Embryonic facial prominence (tissue), 1 donor: Measurements from ENCODE around the gene LRRN3.
"Not testable (repeated sequence)": the region's sequence is repeated elsewhere in the genome, so short reads cannot be mapped to it uniquely, and the experiment has no call there.

Source experiments
- DNase-seq: peaks from one replicate; pipeline ENCODE4 v3.0.0-alpha.2; 2016; ENCODE audit errors: extremely low spot score

Gene LRRN3

DNA sequence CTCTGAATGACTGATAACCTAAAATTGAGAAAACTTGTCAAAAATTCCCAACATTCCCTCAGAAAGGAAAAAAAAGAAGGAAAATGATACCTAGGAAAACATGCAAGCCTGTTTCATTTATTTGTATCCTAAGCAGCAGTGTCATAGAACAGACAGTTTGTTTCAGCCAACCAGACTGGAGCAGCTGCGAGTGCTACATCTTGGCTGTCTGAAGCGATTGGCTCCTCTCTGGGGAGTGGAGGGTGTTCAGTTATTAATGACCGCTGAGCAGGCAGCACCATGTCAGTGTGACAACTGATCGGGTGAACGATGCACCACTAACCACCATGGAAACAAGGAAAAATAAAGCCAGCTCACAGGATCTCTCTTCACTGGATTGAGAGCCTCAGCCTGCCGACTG, at the start of gene LRRN3:
Gene LRRN3, plus strand, starts transcription at position 282 of the 400 bp plus-strand sequence. CDS start 31,646 bp downstream, outside the sequence.
- DNase-seq: peak; percentile 49

GRCh38 chr7:111041577-111041976, 49.4 kb upstream of the LRRN3 start:
- DNase-seq: no peak

- DNase-seq: no peak
Measured at GRCh38 chr7:111042842-111043241, 48.1 kb upstream of the LRRN3 start.

GRCh38 chr7:111043561-111043960, 47.4 kb upstream of the LRRN3 start:
- no peak for DNase-seq

DNA sequence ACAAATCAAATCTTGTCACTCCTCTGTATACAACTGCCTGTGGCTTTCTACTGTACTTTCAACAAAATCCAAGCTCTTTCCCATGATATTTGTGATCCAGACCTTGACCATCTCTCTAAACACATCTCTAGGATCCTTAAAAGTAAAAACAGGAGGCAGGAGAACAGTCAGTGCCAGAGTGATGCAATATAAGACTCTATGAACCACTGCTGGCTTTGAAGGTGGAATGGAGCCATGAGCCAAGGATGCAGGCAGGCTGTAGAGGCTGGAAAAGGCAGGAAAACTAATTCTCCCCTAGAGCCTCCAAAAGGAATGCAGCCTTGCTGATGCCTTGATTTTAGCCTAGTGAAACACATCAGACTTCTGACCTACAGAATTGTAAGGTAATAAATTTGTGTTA, 45.5 kb upstream of the LRRN3 start:
- no peak for DNase-seq

DNA sequence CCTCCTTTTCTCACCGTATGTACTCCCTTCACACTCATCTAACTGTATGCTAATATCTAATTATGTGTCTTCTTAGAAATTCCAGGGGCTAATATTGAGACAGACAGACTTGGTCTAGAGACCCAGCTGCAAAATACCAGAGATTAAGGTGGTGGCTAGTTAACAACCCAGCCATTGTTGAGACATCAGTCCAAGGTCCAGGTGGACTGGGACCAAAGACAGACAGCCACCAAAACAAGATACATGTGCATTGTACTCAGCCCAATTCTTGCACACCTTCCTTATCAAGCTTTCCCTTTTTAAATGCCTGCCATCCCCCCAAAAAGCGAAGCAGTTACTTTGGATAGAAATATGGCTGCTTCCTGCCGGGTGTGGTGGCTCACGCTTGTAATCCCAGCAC, 43.3 kb upstream of the LRRN3 start:
- DNase-seq: no peak

GRCh38 chr7:111049971-111050680, 40.8 kb upstream of the LRRN3 start:
- no peak for DNase-seq

DNA sequence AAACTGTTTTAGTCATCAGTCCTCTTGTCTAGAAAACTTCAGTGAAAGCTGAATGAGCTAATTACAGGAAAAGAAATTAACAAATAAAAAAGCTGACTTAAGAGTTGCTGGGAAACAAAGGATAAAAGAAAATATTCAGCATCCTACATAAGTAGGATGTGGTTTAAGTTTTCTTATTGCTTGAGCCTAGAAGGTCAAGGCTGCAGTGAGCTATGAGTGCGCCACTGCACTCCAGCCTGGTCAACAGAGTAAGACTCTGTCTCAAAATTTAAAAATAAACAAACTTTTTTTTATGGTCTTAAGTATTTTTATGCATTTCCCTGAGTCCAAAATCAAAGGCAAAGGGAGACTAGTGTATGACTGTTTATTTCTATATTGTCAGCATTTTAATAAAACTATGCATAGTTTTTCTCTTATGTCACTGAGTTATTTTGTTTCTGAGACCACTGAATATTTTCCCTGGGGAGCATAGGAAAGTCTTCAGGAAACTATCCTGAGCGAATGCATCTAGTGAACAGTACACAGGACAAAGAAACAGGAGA, 40.0 kb upstream of the LRRN3 start:
- DNase-seq: no peak

DNA sequence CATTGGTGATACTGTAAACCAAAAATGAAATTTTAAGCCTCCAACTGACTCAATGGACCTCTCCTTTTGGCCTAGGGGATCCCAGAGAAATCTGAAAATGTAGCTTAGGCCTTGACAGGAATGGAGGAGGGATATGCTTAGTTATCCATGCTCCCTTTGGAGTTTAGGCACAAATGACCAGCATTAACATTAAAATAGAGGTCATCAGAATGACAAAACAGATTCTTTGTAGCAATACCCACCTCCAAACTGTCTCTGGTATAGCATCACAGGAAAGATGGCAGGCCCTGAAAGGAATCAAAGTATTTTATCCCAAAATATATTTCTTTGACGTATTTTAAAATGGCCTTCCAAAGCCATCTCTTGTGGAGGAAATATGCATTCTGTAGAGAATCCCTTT, 39.1 kb upstream of the LRRN3 start:
- no peak for DNase-seq

GRCh38 chr7:111053035-111053434, 37.9 kb upstream of the LRRN3 start:
- DNase-seq: no peak

GRCh38 chr7:111056371-111056770, 34.6 kb upstream of the LRRN3 start:
- DNase-seq: no peak

DNA sequence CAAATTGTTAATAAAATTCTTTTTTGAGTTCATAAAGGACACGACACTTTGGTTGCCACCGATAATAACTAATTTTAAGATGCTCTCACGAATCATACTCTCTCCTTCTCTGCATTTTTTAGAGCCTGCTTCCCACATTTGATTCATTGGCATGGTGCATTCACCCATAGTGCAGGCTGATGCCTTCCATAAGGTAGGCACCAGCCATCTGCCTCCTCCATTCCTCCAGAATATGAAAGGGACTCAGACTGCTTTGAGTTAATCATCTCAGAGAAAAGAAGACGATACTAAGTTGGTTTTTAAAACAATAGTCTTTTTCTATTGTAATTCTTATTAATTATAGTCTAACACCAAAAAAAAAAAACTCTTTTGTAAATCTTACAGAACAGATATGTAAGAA, 33.9 kb upstream of the LRRN3 start:
- no peak for DNase-seq

- DNase-seq: no peak
Measured at GRCh38 chr7:111059833-111060232, 31.1 kb upstream of the LRRN3 start.

DNA sequence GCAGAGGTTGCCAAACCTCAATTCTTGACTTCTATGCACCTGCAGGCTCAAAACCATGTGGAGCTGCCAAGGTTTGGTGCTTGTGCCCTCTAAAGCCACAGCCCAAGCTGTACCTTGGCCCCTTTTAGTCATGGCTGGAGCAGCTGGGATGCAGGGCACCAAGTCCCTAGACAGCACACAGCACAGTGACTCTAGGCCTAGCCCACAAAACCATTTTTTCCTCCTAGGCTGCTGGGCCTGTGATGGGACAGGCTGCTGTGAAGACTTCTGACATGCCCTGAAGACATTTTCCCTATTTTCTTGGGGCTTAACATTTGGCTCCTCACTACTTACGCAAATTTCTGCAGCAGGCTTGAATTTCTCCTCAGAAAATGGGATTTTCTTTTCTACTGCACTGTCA, 27.8 kb upstream of the LRRN3 start:
- DNase-seq: no peak

- no peak for DNase-seq
Measured at GRCh38 chr7:111067251-111067650, 23.7 kb upstream of the LRRN3 start.

DNA sequence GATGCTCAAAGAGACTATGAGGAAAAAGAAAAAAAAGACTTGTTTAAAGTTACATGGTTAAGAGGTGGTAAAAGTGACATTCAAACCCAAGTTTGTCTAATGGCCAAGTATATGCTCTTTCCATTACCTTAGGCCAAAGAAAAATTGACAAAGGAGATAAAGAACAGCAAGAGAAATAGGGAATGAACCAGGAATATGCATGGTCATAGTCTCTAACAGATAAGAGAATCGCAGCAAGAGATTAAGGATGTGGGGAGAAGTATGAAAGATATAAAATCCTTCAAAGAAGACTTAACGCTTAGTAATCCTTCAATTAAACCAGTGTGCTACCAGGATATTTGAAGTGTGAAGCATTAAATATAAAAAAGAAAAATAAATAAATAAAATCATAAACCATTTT, 23.2 kb upstream of the LRRN3 start:
- no peak for DNase-seq

GRCh38 chr7:111068618-111069017, 22.3 kb upstream of the LRRN3 start:
- no peak for DNase-seq

GRCh38 chr7:111071556-111071955, 19.4 kb upstream of the LRRN3 start:
- no peak for DNase-seq

- not testable (repeated sequence) for DNase-seq
Measured at GRCh38 chr7:111072658-111073057, 18.3 kb upstream of the LRRN3 start.

- no peak for DNase-seq
Measured at GRCh38 chr7:111074071-111074747, 16.7 kb upstream of the LRRN3 start.

GRCh38 chr7:111074748-111075146, 16.2 kb upstream of the LRRN3 start:
- no peak for DNase-seq

DNA sequence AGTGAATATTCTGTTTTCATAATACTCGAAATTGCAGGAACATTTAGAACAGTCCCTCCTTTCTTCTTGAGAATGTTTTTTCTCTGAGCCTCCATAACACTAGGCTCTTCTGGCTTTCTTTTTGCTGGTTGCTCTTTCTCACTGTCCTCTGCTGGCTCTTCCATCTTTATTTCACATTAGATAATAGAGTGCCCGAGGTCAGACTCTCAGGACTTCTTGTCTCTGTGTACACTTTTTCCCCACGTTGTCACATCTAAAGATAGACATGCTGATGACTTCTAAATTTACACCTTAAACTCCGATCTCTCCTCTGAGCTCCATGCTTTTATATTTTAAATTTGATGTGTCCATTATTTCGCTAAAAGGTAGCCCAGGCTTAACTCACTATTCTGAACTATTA, 15.4 kb upstream of the LRRN3 start:
- DNase-seq: no peak

DNA sequence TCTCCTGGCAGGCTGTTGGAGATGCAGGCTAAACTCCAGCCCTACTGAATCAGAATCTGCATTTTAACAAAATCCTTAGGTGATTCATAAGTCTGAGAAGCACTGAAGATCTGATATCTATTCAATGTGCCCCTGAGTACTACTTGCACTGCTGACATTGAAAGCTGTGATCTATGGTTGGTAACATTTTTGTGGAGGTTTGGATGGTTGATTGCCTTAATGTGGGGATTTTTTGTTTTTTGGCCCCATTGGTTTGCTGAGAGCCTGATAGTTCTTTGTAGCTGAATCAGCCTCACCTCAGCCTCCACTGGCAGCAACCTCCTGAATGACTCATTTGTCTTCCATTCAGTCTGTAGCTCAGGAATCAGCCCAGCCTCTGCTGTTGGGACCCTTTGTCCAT, 14.7 kb upstream of the LRRN3 start:
- DNase-seq: no peak
